HFF-Myc (cell line): ENCODE results near the gene PLCB3.

Experiments
- DNase-seq: peaks from one replicate; pipeline ENCODE4 v3.0.0-alpha.2; 2011; ENCODE audit warnings: low read depth; ENCODE audit errors: extremely low read depth
- H3K4me3 ChIP-seq: replicated peaks from 2 replicates; pipeline ENCODE4 v1.5.1; 2011; ENCODE audit warnings: low read depth, mild to moderate bottlenecking, control low read depth, low read length
- TF ChIP-seq, protein P1 (sequence below): IDR thresholded peaks from 2 replicates; pipeline ENCODE4 v1.5.1; 2012; ENCODE audit warnings: mild to moderate bottlenecking, low read depth, low read length, control low read depth; ENCODE audit errors: missing control alignments

The PLCB3 gene

DNA sequence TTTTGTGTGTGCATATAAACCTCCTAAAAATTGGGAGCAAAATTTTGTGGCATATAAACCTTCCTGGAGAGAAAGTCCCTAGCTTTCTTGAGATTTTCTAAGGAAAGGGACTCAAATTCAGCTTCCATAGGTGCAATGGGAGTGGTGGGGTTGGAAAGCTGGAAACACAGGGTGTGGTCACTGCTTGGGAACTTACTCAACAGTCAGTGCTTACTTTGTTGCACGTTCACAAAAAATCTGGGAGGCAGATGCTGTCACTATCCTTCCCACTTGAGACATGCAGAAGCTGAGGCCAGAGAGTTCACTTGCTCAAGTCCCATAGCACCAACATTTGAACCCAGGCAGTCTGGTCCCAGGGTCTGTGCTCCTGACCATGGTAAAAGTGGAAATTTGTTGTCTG, 44.9 kb downstream of the PLCB3 start:
- H3K4me3 ChIP-seq: no peak overlapping the region
- TF ChIP-seq, protein P1, sequence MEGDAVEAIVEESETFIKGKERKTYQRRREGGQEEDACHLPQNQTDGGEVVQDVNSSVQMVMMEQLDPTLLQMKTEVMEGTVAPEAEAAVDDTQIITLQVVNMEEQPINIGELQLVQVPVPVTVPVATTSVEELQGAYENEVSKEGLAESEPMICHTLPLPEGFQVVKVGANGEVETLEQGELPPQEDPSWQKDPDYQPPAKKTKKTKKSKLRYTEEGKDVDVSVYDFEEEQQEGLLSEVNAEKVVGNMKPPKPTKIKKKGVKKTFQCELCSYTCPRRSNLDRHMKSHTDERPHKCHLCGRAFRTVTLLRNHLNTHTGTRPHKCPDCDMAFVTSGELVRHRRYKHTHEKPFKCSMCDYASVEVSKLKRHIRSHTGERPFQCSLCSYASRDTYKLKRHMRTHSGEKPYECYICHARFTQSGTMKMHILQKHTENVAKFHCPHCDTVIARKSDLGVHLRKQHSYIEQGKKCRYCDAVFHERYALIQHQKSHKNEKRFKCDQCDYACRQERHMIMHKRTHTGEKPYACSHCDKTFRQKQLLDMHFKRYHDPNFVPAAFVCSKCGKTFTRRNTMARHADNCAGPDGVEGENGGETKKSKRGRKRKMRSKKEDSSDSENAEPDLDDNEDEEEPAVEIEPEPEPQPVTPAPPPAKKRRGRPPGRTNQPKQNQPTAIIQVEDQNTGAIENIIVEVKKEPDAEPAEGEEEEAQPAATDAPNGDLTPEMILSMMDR: no peak
- no peak for DNase-seq

DNA sequence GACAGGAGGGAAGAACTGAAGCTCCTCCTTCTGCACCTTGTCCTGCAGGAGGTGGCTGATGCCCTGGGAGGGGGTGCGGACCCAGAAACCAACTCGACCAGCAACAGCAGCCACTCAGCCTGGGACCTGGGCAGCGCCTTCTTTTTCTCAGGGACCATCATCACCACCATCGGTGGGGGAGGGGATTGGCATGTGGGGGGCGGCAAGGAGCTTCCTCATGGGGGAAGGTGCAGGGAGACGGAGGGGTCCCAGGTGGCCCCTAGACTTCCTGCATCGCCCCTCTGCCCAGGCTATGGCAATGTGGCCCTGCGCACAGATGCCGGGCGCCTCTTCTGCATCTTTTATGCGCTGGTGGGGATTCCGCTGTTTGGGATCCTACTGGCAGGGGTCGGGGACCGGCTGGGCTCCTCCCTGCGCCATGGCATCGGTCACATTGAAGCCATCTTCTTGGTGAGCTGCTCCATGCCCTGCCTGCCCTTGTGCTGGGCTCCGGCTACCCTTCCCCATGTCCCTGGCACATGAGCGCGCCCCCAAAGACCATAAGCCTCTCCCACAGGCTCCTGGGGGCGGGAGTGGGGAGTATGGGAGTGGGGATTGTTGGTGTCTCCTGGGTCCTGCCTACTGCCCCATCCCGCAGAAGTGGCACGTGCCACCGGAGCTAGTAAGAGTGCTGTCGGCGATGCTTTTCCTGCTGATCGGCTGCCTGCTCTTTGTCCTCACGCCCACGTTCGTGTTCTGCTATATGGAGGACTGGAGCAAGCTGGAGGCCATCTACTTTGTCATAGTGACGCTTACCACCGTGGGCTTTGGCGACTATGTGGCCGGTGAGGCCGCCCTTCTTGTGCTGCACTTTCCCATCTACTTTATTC, 45.7 kb downstream of the PLCB3 start:
- TF ChIP-seq, protein P1: no peak
- H3K4me3 ChIP-seq: no peak overlapping the region
- DNase-seq: no peak

DNA sequence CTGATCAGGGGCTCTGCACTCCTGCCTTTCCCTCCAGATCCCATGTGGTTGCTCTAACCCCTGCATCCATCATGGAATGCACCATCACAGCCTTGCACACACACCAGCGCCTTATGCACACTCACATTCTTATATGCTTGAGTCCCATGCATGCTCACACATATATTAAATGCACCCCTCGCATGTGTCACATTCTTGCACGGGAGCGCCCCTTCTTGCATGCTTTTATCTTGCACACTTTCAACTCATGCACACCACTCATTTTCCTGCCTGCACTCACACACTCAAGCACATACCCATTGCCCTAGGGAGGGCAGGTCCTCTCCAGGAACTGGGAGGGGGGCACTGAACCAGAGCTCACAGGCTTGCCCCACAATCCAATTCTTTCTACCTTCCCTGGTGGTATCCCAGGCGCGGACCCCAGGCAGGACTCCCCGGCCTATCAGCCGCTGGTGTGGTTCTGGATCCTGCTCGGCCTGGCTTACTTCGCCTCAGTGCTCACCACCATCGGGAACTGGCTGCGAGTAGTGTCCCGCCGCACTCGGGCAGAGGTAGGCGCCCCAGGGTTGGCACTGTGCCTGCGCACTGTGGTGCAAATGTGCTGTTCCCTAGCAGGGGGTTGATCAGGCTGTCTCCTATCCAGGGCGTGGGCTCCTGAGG, 46.5 kb downstream of the PLCB3 start:
- no peak overlapping the region for H3K4me3 ChIP-seq
- DNase-seq: no peak
- TF ChIP-seq, protein P1: no peak

DNA sequence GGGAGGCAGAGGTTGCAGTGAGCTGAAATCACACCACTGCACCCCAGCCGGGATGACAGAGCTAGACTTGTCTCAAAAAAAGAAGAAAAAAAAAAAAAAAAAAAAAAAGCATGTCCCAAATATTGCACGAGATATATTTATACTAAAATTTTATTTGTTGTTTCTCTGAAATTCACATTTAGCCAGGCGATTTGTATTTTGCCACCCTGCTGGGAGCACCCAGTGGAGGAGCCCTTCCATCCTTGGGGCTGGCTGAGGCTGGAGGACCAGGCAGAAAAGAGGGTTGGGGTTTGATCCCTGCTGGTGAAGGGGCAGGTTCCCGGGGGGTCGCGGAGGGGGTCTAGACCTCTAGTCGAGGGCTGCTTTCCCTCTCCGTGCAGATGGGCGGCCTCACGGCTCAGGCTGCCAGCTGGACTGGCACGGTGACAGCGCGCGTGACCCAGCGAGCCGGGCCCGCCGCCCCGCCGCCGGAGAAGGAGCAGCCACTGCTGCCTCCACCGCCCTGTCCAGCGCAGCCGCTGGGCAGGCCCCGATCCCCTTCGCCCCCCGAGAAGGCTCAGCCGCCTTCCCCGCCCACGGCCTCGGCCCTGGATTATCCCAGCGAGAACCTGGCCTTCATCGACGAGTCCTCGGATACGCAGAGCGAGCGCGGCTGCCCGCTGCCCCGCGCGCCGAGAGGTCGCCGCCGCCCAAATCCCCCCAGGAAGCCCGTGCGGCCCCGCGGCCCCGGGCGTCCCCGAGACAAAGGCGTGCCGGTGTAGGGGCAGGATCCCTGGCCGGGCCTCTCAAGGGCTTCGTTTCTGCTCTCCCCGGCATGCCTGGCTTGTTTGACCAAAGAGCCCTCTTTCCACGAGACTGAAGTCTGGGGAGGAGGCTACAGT, 47.9 kb downstream of the PLCB3 start:
- DNase-seq: no peak
- H3K4me3 ChIP-seq: 0 out of 2 replicates have a peak overlapping the region, but pooled peaks have one; percentile 3
- TF ChIP-seq, protein P1: no peak

DNA sequence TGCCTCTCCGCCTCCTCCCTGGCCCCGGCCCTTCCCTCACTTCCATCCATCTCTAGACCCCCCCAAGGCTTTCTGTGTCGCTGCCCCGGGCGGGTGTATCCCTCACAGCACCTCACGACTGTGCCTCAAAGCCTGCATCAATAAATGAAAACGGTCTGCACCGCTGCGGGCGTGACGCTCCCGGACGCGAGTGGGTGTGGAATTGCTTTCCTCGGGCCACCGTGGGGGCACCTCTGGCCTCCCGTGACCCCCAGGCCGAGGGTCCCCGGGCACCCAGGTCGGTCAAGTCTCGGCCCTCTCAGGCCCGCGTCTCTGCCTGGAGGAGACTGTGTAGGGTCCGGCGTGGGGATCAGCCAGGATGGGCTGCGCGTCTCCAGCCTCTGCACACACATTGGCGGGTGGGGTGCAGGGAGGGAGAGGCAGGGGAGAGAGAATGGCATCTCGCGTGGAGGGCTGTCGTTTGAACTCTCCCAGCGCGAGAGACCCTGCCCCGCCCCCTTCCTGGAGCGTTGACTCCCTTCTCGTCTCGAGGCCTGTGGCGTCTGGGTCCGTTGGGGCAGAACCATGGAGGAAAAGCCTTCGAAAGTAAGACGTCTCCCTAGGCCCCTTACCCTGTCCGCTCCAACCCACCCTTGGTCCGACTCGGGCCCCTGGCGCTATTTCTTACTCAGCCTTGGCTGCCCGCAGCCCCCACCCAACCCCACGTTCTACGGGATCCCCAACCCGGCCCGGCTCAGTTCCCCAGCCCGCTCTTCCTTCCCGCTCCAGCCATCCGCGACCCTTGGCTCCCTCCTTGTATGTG, 48.7 kb downstream of the PLCB3 start, which contains the start of gene CATSPERZ:
TSS of gene CATSPERZ (plus strand) at position 512 of the 802 bp plus-strand sequence. CDS start at position 565, 53 bp downstream.
- TF ChIP-seq, protein P1: no peak
- DNase-seq: no peak
- H3K4me3 ChIP-seq: 0 out of 2 replicates have a peak within 1 kb of the TSS, but pooled peaks have one; percentile 3
